ENCODE measurements around the gene ARFRP1.

DNA sequence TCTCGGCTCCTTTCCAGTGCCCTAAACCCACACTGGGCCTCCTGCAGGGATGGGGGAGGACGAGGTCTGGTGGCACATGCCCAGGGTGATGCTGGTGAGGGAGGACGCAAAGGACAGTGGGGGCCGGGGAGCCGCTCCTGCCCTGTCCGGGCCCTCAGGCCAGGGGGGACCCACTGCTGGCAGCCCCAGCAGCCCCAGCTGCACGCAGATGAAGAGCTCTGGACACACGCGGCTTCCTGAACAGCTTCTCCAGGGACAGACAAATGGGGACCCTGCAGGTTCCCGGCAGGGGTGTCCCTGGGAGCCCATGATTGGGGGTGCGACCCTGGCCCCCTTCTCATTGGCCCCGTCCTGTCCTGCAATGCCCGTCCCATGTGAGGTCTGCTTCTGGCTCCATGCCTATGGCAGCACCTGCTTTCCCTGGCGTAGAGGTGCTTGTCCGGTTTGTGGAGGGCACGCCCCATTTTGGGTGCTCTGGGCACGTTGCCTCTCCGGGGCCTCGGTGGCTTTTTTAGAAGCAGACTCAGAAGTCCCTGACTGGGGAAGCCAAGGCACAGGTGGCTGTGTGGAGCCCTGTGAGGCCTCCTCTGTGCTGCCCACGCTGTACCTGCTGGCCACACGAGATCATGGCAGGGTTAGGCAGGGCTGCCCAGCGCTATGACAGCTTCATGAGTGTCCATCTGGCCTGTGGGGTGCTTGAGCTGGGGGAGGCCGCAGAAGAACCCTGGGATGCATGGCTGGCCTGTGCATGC lies 26.7 kb downstream of the ARFRP1 start:
- TF ChIP-seq CTCF (IDR thresholded peaks at IDR 0.05 in 4 of 5, conservative IDR thresholded peaks at IDR 0.05 in 1 of 5) (no peak), POLR2A (IDR thresholded peaks at IDR 0.05) (no peak)

Measured in gastrocnemius medialis (tissue), 4 donors.